ENCODE results near the gene TTC39A. TPM values are rescaled to one million over a fixed set of nuclear protein-coding genes. Genes with fewer than 3 reads are reported as not detected.
A peak's percentile ranks its signal among the peaks of the same experiment; 100 is the strongest.

Gene TTC39A
- total RNA-seq, 1 experiment from 2014 or later, result 15.4 TPM

- CTCF ChIA-PET, result no interaction called here
- no peaks in the 10 kb centered on the region for H4K20me1 ChIP-seq (ENCODE audit: insufficient read depth)
- no peak overlapping the region for H3K4me2 ChIP-seq (ENCODE audit: low read length)
- DNase-seq (ENCODE audit: low read depth, low spot score), result no peak
- TF ChIP-seq EZH2 (IDR thresholded peaks at IDR 0.05), result no peak
- TF ChIP-seq ZNF274 (IDR thresholded peaks at IDR 0.05; ENCODE audit: low read depth, low read length), result no peak
- TF ChIP-seq YY1 (IDR thresholded peaks at IDR 0.05; ENCODE audit: extremely low read depth, insufficient replicate concordance, low read depth, low read length), result no peak
- no peak for TF ChIP-seq SIN3A (IDR thresholded peaks at IDR 0.05; ENCODE audit: low read depth)
- no peak for TF ChIP-seq SP1 (IDR thresholded peaks at IDR 0.05; ENCODE audit: low read depth)
- no peak for TF ChIP-seq MAX (IDR thresholded peaks at IDR 0.05)
- no peak for TF ChIP-seq SRF (IDR thresholded peaks at IDR 0.05; ENCODE audit: low read depth)
- TF ChIP-seq POLR2AphosphoS5 (IDR thresholded peaks at IDR 0.05; ENCODE audit: low read depth, low read length), result no peak
- RAD21 ChIA-PET (ENCODE audit: low non-redundant PET in 1 of 2, low total read pairs in 2 of 2, uncharacterized antibody in 2 of 2, unreplicated experiment in 2 of 2), result no interaction called here
- no peaks in the 10 kb centered on the region for H3K27me3 ChIP-seq (ENCODE audit: insufficient read depth, low read length)
- no peak overlapping the region for H3K27ac ChIP-seq (ENCODE audit: low read depth, low read length)
- peaks cover 7 to 33% of the 10 kb centered on the region in 2 experiments for H3K4me1 ChIP-seq (ENCODE audit: control insufficient read depth in 1 of 2, insufficient read depth in 2 of 2, low read length in 2 of 2)
- BruUV-seq (replicated peaks), result no TSS peak
- H3K9me2 ChIP-seq (ENCODE audit: insufficient read depth), result no peaks in the 10 kb centered on the region
- no peaks in the 10 kb centered on the region for H3K9me3 ChIP-seq (ENCODE audit: control insufficient read depth in 1 of 2, insufficient read depth in 1 of 2, low read depth in 1 of 2, low read length in 2 of 2)
- intact Hi-C loops (cut with micrococcal nuclease), result no loop called here
- no peaks in the 10 kb centered on the region for H3K36me3 ChIP-seq (ENCODE audit: control insufficient read depth in 1 of 2, insufficient read depth in 2 of 2, low read length in 2 of 2)
- H2AFZ ChIP-seq (ENCODE audit: low read depth, low read length, poor library complexity, severe bottlenecking), result no peak overlapping the region
- no peak for ATAC-seq
- POLR2A ChIA-PET, result no interaction called here
- H3K4me3 ChIP-seq (replicated peaks in 1 of 2; ENCODE audit: low read depth in 1 of 2, low read length in 2 of 2), result no peak overlapping the region
- H3K9ac ChIP-seq (ENCODE audit: low read length), result no peak overlapping the region
- peaks cover 2% of the 10 kb centered on the region; the same call in 1 of the 2 replicates for H3K79me2 ChIP-seq (ENCODE audit: insufficient read depth, low read length)
Measured at GRCh38 chr1:51325878-51326755, 4.2 kb downstream of the TTC39A start.

GRCh38 chr1:51325391-51325790 lies 5.0 kb downstream of the TTC39A start:
- Histone ChIP-seq H3K27ac (ENCODE audit: low read depth, low read length) (no peak overlapping the region), H3K4me1 (ENCODE audit: control insufficient read depth in 1 of 2, insufficient read depth in 2 of 2, low read length in 2 of 2) (peaks cover 5 to 27% of the 10 kb centered on the region in 2 experiments; a peak in 3 of 4 replicates), H3K27me3 (ENCODE audit: insufficient read depth, low read length) (no peaks in the 10 kb centered on the region), H3K4me2 (ENCODE audit: low read length) (peak overlapping the region; percentile 21; the same call in 1 of the 2 replicates), H2AFZ (ENCODE audit: low read depth, low read length, poor library complexity, severe bottlenecking) (no peak overlapping the region), H3K9ac (ENCODE audit: low read length) (no peak overlapping the region), H4K20me1 (ENCODE audit: insufficient read depth) (no peaks in the 10 kb centered on the region), H3K9me3 (ENCODE audit: control insufficient read depth in 1 of 2, insufficient read depth in 1 of 2, low read depth in 1 of 2, low read length in 2 of 2) (no peaks in the 10 kb centered on the region), H3K9me2 (ENCODE audit: insufficient read depth) (no peaks in the 10 kb centered on the region), H3K79me2 (ENCODE audit: insufficient read depth, low read length) (peaks cover 2% of the 10 kb centered on the region; the same call in 1 of the 2 replicates), H3K4me3 (replicated peaks in 1 of 2; ENCODE audit: low read depth in 1 of 2, low read length in 2 of 2) (no peak overlapping the region), H3K36me3 (ENCODE audit: control insufficient read depth in 1 of 2, insufficient read depth in 2 of 2, low read length in 2 of 2) (no peaks in the 10 kb centered on the region)
- no peak for ATAC-seq
- intact Hi-C loops (cut with micrococcal nuclease), result no loop called here
- CTCF ChIA-PET, result no interaction called here
- RAD21 ChIA-PET (ENCODE audit: low non-redundant PET in 1 of 2, low total read pairs in 2 of 2, uncharacterized antibody in 2 of 2, unreplicated experiment in 2 of 2), result no interaction called here
- BruUV-seq (replicated peaks), result no TSS peak
- POLR2A ChIA-PET, result no interaction called here
- no peak for DNase-seq (ENCODE audit: low read depth, low spot score)
- TF ChIP-seq POLR2A (IDR thresholded peaks at IDR 0.05; ENCODE audit: borderline replicate concordance, extremely low read depth, insufficient read depth, insufficient read length), result no peak
- no peak for TF ChIP-seq SP1 (IDR thresholded peaks at IDR 0.05; ENCODE audit: low read depth)
- TF ChIP-seq ZNF274 (IDR thresholded peaks at IDR 0.05; ENCODE audit: low read depth, low read length), result no peak
- TF ChIP-seq ELF1 (IDR thresholded peaks at IDR 0.05; ENCODE audit: borderline replicate concordance, low read depth), result no peak
- no peak for TF ChIP-seq ZBTB33 (IDR thresholded peaks at IDR 0.05; ENCODE audit: extremely low read depth, insufficient replicate concordance, low read length)
- TF ChIP-seq CTCF (IDR thresholded peaks at IDR 0.05 in 2 of 3, conservative IDR thresholded peaks at IDR 0.05 in 1 of 3; ENCODE audit: borderline replicate concordance in 1 of 3, insufficient read depth in 1 of 3, low read depth in 2 of 3, low read length in 2 of 3), result no peak
- TF ChIP-seq SIN3A (IDR thresholded peaks at IDR 0.05; ENCODE audit: low read depth), result no peak
- no peak for TF ChIP-seq FOSL1 (IDR thresholded peaks at IDR 0.05; ENCODE audit: low read depth)
- no peak for TF ChIP-seq EGR1 (IDR thresholded peaks at IDR 0.05; ENCODE audit: low read depth)
- TF ChIP-seq YY1 (IDR thresholded peaks at IDR 0.05; ENCODE audit: extremely low read depth, insufficient replicate concordance, low read depth, low read length), result no peak
- TF ChIP-seq JUND (IDR thresholded peaks at IDR 0.05), result no peak
- no peak for TF ChIP-seq SRF (IDR thresholded peaks at IDR 0.05; ENCODE audit: low read depth)
